COLO829 (cell line): ENCODE data around the gene UBASH3B.
"Not testable (repeated sequence)": the region's sequence is repeated elsewhere in the genome, so short reads cannot be mapped to it uniquely, and the experiment has no call there.

Source experiments
- DNase-seq: peaks from one replicate; pipeline ENCODE4 v3.0.0; 2012; ENCODE audit warnings: low spot score

Gene UBASH3B

GRCh38 chr11:122813894-122814270, 158.4 kb downstream of the UBASH3B start:
- no peak for DNase-seq

GRCh38 chr11:122814401-122814800, 158.9 kb downstream of the UBASH3B start:
- no peak for DNase-seq

DNA sequence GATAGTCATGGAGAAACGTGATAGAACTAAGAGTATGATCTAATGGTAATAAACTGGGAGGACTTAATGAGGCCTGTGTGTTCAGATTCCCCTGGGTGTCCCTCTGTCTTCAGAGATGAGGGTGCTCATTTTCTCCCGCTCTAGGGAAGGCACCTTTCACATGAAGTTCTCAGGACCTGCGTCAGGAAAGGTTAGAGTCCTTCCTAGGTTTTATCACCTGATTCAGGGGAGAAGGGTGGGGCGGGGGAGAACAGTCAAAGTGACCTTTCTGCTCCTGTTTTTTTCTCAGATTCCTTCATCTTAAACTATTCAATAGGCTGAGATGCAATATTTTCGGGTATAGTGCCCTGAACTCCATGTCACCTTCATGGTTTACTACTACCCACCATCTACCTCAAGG, 160.4 kb downstream of the UBASH3B start:
- no peak for DNase-seq

- no peak for DNase-seq
Measured at GRCh38 chr11:122816761-122817520, 161.4 kb downstream of the UBASH3B start.

- no peak for DNase-seq
Measured at GRCh38 chr11:122820158-122820557, 164.6 kb downstream of the UBASH3B start.

DNA sequence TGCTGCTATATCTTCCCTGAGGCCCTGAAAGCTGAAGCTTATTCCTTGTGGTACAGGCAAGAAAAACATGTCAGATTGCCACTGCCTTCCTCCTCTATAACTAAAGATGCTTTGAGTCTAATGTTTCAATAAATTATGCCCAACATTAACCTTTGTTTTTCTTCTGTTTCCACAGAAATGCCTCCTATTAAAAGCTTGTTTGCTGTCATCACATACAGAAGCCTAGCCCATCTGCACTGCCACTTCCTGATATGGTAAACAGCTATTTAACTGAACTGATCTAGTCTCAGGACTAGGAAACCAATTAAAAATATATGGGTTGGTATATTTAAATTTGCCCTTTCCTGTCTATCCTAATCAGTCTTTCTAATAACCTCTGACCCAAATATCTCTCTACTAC, 165.6 kb downstream of the UBASH3B start:
- DNase-seq = no peak

GRCh38 chr11:122822241-122822640, 166.7 kb downstream of the UBASH3B start:
- DNase-seq = no peak

DNA sequence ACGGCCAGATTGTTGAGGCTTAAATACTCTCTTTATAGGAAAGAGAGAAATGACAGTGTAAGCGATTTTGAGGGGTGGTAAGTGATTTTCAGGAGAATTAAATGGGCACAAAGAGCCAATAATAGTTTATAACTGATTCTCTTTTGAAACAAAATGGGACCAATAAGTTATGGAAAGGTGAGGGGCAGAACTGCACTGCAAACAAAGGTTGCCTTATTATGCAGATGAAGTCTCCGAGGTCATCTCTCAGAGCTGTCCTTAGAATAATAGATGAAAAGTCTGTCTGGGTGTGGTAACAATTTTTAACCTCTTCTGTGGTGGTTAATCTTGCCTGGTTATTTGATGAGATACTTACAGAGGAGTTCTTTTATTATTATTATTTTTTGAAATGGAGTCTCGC, 168.0 kb downstream of the UBASH3B start:
- no peak for DNase-seq

GRCh38 chr11:122829371-122829770, 173.8 kb downstream of the UBASH3B start:
- DNase-seq = not testable (repeated sequence)

- DNase-seq = not testable (repeated sequence)
Measured at GRCh38 chr11:122832297-122832696, 176.8 kb downstream of the UBASH3B start.

- no peak for DNase-seq
Measured at GRCh38 chr11:122832721-122833470, 177.4 kb downstream of the UBASH3B start.

GRCh38 chr11:122833846-122834464, 178.4 kb downstream of the UBASH3B start:
- no peak for DNase-seq

- no peak for DNase-seq
Measured at GRCh38 chr11:122836916-122837315, 181.4 kb downstream of the UBASH3B start.

GRCh38 chr11:122837528-122838346, 182.2 kb downstream of the UBASH3B start:
- DNase-seq = no peak

DNA sequence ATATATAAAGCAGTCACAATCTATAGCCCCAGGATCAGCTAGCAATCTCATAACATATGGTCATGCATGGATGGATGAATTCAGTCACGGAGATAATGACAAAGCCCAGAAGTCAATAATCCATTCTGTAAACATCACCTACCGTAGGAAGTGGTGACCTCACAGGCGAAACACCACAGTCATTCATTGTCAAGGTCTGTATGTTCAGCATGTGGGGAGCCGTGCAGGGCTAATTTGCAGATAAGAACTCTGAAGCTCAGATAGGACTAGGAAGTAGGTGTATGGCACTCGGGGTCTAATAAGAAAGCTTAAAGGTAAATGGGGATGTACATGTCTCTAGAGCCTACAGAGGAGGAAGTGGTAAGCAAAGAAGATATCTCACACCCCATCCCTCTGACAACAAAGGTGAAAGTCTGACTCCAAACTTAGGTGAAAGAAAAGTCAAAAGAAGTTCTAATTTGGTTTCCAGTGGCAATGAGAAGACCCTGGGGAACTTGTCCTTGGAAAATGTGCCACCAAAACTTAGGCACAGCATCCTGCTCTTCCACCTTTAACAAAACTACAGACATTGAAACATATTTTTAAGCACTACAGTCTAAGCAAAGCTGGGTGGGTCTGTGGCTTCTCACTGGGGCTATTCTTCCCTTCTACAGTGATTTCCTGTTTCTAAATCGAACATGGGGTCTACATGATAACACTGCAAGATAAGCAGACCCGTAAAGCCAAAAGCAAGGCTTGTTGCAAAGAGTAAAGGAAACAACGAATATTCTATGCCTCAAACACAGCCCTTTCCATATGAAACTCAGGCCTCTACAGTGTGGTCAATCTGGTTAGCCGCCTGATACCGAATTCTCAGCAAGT, 188.0 kb downstream of the UBASH3B start:
- no peak for DNase-seq

DNA sequence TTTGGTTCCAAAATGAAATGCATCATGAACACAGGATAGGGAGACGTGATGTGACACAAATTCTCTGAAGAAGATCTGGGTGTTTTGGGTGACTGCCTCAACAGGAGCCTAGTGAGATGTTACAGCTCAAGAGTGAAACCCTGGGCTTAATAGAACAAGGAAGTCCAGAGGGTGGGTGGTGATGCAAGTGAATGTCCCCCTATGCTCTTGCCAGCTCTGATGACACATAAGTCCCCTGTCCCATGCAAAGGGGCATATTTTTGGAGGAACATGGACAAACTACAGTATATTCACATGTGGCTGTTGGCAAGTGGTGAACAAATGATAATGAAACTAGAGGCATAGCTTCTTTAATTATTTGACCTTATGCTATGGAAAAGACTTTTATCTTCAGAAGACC, 191.9 kb downstream of the UBASH3B start:
- DNase-seq = no peak

DNA sequence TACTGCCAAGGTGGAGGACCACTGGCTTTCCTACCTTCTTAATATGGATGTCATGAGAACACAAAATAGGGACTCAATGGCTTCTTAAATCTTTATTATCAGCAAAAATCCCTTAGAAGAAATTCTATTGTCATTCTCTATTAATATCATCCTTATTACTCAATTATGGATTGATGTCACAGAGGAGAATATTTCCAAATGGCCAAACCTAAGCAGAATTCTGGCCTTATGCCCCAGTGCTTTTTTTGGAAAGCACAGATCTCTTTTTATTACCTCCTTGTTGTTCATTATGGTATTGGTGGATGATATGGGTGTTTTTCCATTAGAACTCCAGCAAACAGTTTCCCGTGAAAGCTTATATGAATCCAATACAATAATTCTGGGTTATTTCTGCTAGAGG, 192.7 kb downstream of the UBASH3B start:
- DNase-seq = no peak

DNA sequence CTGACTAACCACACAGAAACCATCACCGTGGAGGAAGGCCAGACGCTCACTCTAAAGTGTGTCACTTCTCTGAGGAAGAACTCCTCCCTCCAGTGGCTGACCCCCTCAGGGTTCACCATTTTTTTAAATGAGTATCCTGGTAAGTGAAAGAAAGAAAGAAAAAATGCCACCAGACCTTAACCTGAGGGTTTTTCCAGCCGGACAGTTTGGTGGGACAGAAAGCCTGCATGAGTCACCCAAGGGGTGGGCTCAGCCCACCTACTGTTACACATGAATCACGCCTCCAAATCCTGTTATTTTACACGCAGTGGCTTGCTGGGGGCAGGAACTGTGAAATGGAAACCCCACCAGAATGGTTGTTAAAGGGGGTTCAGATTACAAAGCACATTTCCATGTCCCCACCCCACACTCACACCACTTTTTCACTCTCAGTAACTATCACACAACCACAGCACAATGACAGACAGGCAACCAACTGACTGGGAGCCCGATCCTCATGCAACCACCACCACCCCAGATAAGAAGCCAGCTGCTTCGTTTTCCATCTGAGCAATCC, 194.6 kb downstream of the UBASH3B start:
- no peak for DNase-seq

GRCh38 chr11:122851366-122851966, 195.9 kb downstream of the UBASH3B start:
- no peak for DNase-seq

DNA sequence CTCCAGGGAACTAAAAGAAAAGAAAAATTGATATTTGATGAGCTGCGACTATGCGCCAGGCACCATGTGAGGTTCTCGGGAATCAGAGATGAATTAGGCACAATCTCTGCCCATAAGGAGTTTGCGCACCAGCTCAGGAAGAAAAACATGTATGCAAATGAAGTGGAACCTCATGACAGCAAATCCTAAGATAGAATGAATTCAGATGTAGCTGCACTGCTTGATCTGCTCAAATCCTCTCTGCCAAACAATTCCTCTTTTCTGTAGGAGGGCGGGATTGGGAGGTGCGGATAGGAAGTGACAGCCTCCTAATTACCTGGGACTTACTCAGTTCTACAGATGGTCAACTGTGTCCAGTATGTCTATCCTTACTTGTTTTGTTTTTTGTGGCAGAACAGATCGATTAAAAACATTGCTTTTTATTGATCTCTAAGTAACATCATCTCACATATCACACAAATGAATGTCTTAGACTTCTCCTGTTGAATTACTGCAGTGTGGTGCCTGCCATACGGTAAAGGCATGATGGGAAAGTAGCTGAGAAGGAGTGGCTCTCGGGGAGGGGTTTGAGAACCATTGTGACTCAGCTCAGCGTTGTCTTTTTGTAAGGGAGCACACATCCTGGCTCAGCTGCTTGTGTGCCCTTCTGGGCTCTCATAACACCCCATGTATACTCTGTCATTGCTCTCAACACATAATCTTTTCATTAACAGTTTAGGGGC, 196.7 kb downstream of the UBASH3B start:
- DNase-seq = no peak
